HG03521 (cell line): ENCODE data around the gene WHAMM.
"Not testable (repeated sequence)": the region's sequence is repeated elsewhere in the genome, so short reads cannot be mapped to it uniquely, and the experiment has no call there.

Source experiments
- ATAC-seq: cut with Tn5 transposase; IDR thresholded peaks from one replicate; pipeline ENCODE4 v1.9.1; 2021; ENCODE audit warnings: mild to moderate bottlenecking, moderate library complexity; ENCODE audit not compliant: unreplicated experiment

The WHAMM gene

GRCh38 chr15:82802497-82802896, 6.9 kb upstream of the WHAMM start:
- no peak for ATAC-seq

GRCh38 chr15:82803793-82804574, 5.4 kb upstream of the WHAMM start:
- ATAC-seq: no peak

DNA sequence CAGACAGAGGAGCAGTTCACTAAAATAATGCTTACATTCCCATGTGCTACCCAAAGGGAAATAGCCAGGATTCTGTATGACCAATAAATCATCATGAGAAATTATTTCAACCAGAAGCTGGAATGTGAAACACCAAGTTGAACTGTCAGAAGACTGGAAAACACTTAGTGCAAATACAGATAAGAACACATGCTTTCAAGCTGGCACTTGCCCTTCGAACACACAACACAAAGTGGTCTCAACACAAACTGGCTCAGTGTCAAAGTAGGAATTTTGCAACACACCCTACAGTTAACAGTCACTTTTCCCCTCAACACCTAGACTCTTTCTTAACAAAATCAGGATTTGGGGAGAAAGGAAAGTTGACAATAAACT, 4.9 kb upstream of the WHAMM start:
- ATAC-seq: no peak

DNA sequence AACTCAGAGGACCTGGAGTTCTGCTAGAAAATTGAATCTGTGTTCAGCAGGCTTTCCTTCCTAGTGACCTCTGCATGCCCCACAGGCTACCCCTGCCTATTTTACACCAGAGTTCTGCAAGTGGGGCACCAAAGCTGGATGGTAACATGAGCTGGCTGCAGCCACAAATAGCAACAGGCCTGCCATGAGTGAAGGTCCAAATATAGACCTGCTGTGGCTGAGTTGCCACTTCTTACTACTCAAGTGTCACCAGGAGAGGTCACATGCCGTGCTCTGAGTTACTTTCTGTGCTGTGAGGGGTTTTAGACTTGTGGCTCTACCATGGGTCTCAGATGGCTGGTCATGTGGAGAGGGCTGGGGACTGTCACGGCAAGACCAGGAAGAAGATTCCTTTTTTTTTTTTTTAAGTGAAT, 3.4 kb upstream of the WHAMM start, which contains the start of gene FSD2:
Gene FSD2, minus strand, starts transcription at position 76 of the 413 bp plus-strand sequence. CDS start 18,679 bp downstream, outside the sequence.
- ATAC-seq: peak; percentile 42

- ATAC-seq: no peak
Measured at GRCh38 chr15:82807920-82808633, 1.4 kb upstream of the WHAMM start.

GRCh38 chr15:82808634-82809041, 790 bp upstream of the WHAMM start:
- ATAC-seq: no peak

- ATAC-seq: no peak
Measured at GRCh38 chr15:82810061-82810889, 847 bp downstream of the WHAMM start.

GRCh38 chr15:82810890-82811426, 1.5 kb downstream of the WHAMM start:
- ATAC-seq: no peak

- no peak for ATAC-seq
Measured at GRCh38 chr15:82812994-82813393, 3.6 kb downstream of the WHAMM start.

GRCh38 chr15:82820128-82820527, 10.7 kb downstream of the WHAMM start:
- no peak for ATAC-seq

GRCh38 chr15:82821396-82821795, 12.0 kb downstream of the WHAMM start:
- ATAC-seq: not testable (repeated sequence)

DNA sequence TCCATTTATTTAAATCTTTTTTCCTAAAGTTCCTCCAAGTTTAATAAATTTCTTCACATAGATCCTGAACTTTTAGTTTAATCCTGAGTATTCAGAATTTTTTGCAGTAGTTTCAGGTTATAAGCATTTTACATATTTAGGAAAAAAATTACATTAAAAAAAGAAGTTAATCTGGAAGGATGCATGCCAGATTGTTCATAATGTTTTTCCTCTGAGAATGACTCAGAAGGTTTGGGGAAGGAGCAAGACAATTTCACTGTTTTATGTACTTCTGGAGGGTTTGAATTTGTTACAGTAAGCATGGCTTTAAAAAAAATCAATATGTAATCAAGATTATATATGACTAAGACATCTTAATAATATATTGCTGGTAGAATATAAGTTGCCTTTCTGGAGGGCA, 12.4 kb downstream of the WHAMM start:
- not testable (repeated sequence) for ATAC-seq

DNA sequence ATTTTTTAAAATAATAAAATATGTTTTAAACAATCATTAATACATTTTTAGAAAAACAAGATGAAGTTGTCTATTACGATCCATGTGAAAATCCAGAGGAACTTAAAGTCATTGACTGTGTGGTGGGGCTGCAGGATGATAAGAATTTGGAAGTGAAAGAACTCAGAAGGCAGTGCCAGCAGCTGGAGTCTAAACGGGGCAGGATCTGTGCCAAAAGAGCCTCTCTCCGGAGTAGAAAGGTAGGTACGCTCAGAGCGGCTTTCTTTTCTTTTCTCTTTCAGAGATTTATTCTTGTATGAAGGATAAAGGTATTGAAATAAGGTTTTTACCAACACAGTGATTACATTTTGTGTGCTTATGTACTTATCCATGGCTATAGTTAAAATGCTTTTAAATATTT, 13.6 kb downstream of the WHAMM start:
- ATAC-seq: no peak

DNA sequence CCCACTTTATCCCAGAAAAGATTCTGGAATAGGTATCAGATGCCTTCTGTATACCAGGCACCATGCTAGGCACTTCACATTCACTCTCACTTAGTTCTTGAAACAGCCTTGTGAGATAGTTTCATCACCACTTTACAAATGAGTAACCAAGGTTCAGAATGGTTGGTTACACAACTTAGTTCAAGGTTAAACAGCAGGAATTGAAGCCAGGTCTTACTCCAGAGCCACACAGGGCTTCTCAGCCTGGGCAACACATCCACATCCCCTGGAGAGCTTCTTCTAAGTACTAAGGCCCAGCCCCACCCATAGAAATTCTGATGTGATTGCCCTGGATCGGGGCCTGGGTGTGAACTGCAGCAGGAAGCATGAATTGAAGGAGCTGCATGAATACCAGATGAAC, 18.6 kb downstream of the WHAMM start:
- no peak for ATAC-seq

- ATAC-seq: no peak
Measured at GRCh38 chr15:82829234-82829633, 19.8 kb downstream of the WHAMM start.

DNA sequence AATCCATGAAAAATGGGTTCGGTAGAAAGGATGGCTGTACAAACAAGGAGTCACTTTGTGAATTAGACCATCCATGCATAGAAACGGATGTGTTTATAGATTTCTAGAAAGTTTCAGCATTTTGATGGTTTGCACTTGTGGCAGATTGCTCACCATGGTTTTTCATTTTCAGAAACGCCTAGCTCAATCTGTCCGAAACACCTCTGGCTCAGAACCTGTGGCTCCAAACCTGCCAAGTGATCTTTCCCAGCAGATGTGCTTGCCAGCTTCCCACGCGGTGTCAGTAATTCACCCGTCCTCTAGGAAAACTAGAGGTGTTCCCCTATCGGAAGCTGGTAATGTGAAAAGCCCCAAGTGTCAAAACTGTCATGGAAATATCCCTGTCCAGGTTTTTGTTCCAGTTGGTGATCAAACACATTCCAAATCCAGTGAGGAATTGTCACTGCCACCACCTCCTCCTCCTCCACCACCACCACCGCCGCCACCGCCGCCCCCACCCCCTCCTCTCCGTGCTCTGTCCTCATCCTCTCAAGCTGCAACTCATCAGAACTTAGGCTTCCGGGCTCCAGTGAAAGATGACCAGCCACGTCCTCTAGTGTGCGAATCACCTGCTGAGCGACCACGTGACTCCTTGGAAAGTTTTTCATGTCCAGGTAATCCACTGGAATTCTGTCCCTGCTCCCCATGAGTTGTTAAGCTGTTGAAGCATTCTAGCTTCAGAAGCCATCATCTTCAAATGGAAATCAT, 21.2 kb downstream of the WHAMM start:
- ATAC-seq: no peak

- ATAC-seq: no peak
Measured at GRCh38 chr15:82831894-82832600, 22.6 kb downstream of the WHAMM start.

GRCh38 chr15:82832601-82833361, 23.4 kb downstream of the WHAMM start:
- peak; percentile 77 for ATAC-seq

DNA sequence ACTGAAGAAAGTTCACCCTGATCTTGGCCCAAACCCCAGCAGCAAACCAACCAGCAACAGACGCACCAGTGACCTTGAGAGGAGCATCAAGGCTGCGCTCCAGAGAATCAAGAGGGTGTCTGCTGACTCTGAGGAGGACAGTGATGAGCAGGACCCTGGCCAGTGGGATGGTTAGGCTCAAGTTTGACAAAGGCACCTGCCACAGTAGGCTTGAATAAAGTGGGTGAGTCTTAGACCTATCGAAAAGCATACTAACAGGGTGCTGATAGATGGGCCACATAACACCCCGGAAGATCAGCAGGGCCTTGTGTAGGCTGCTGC, 23.9 kb downstream of the WHAMM start:
- ATAC-seq: no peak
